Skeletal muscle satellite cell (primary cell): ENCODE results near the gene NTSR1.

Experiments used
- H3K27me3 ChIP-seq: 2 replicates; pipeline ENCODE4 v1.7.0; 2013; ENCODE audit warnings: low read length; ENCODE audit not compliant: control insufficient read depth, insufficient read depth
- H3K36me3 ChIP-seq: 2 replicates; pipeline ENCODE4 v1.7.0; 2013; ENCODE audit warnings: mild to moderate bottlenecking, control low read depth, low read length; ENCODE audit not compliant: insufficient read depth
- H3K4me1 ChIP-seq: 2 replicates; pipeline ENCODE4 v1.7.0; 2013; ENCODE audit warnings: low read length; ENCODE audit not compliant: control insufficient read depth, insufficient read depth
- H3K4me2 ChIP-seq: 2 replicates; pipeline ENCODE4 v1.7.0; 2013; ENCODE audit warnings: mild to moderate bottlenecking, low read length
- H3K4me3 ChIP-seq: 2 replicates; pipeline ENCODE4 v1.7.0; 2013; ENCODE audit warnings: low read length
- H3K9ac ChIP-seq: 2 replicates; pipeline ENCODE4 v1.7.0; 2013; ENCODE audit warnings: mild to moderate bottlenecking, low read depth, low read length, moderate library complexity
- H3K9me3 ChIP-seq: replicated peaks from 2 replicates; pipeline ENCODE4 v1.7.0; 2013; ENCODE audit warnings: mild to moderate bottlenecking, control low read depth, low read length

Gene NTSR1

GRCh38 chr20:62749851-62750445 lies 41.3 kb downstream of the NTSR1 start:
- no peak overlapping the region for H3K4me3 ChIP-seq
- H3K9me3 ChIP-seq: no peaks in the 10 kb centered on the region
- no peaks in the 10 kb centered on the region for H3K4me1 ChIP-seq
- no peak overlapping the region for H3K4me2 ChIP-seq
- peaks cover 56% of the 10 kb centered on the region for H3K27me3 ChIP-seq
- no peak overlapping the region for H3K9ac ChIP-seq
- no peaks in the 10 kb centered on the region for H3K36me3 ChIP-seq

GRCh38 chr20:62751551-62752150 lies 43.0 kb downstream of the NTSR1 start:
- Histone ChIP-seq H3K4me3 (no peak overlapping the region), H3K27me3 (peaks cover 51% of the 10 kb centered on the region), H3K9ac (no peak overlapping the region), H3K9me3 (no peaks in the 10 kb centered on the region), H3K36me3 (no peaks in the 10 kb centered on the region), H3K4me1 (no peaks in the 10 kb centered on the region), H3K4me2 (no peak overlapping the region)

GRCh38 chr20:62752181-62752670 lies 43.6 kb downstream of the NTSR1 start:
- Histone ChIP-seq H3K27me3 (peaks cover 53% of the 10 kb centered on the region), H3K36me3 (no peaks in the 10 kb centered on the region), H3K4me3 (no peak overlapping the region), H3K9me3 (no peaks in the 10 kb centered on the region), H3K9ac (no peak overlapping the region), H3K4me1 (no peaks in the 10 kb centered on the region), H3K4me2 (no peak overlapping the region)

DNA sequence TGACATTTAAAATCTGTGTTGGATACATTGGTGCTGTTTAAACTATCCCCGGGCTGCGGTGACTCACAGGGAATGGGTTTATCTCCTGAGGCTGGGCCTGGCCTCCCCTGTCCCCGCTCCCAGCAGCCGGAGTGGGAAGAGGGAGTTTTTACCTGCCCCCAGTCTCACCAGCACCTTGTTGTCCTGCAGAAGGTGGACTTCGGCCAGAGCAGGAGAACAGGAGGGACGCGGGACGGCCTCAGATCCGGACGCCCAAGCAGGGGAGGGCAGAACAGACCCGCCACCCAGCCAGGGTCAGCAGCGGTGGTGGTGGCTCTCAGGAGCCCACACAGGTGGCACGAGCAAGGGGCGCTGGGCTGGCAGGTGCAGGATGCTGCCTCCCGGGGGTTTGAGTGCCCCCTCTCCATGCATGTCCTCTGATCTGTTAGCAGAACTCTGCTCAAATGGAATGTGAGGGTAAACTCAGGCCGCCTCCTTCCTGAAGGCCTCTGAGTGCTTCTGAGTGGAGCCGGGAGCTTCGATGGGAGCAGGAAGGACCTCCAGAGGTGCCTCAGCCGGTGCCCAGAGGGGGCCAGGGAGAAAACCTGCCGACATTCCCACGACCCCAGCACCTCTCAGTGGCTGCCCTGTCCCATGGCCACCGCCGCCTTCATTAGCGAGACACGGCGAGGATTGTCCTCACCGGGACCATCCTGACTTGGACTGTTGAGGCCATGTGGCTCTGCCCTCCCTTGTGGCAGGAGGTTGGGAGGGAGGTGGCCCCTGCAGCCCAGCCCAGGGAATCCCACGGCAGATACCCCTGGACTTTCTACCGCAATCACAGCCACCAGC lies 44.2 kb downstream of the NTSR1 start:
- H3K4me3 ChIP-seq: no peak overlapping the region

GRCh38 chr20:62753626-62754025 lies 45.0 kb downstream of the NTSR1 start:
- Histone ChIP-seq H3K4me3 (no peak overlapping the region), H3K9me3 (no peaks in the 10 kb centered on the region), H3K4me1 (no peaks in the 10 kb centered on the region), H3K36me3 (no peaks in the 10 kb centered on the region), H3K4me2 (no peak overlapping the region), H3K27me3 (peaks cover 59% of the 10 kb centered on the region), H3K9ac (no peak overlapping the region)

More for the DNA sequence above, 44.2 kb downstream of the NTSR1 start:
- Histone ChIP-seq H3K27me3 (peaks cover 56% of the 10 kb centered on the region), H3K4me1 (no peaks in the 10 kb centered on the region), H3K36me3 (no peaks in the 10 kb centered on the region), H3K9ac (no peak overlapping the region), H3K9me3 (no peaks in the 10 kb centered on the region), H3K4me2 (no peak overlapping the region)

DNA sequence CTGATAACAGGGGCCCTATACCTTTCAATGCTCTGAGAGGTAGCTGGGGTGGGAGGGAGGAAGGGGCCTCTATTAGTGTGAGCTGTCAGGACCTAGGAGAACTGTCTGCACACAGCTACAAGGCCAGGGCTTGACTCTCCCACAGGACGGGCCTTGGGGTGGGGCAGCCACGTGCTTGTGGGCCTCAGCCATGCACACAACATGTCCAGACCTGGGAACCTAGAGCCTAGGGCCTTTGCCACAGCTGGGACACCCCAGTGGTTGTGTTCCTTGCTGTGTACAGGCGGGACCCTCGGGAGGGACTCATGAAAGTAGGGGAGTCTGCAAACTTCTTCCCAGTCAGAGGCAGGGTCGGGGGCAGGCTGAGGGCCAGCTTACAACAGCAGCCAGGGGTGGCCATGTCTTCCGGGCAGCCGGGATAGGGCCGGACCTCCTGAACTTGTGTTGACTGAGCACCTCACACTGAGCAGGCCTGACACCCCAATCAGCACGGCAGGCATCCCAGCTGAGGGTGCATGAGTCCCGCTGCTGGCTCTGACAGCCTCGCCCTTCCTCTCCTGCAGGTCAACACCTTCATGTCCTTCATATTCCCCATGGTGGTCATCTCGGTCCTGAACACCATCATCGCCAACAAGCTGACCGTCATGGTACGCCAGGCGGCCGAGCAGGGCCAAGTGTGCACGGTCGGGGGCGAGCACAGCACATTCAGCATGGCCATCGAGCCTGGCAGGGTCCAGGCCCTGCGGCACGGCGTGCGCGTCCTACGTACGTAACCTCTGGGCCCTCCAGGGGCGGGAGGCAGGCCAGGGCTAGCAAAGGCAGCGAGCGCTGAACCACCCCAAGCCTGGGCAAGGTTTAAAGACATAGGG lies 45.7 kb downstream of the NTSR1 start:
- Histone ChIP-seq H3K4me3 (no peak overlapping the region), H3K4me1 (no peaks in the 10 kb centered on the region), H3K27me3 (peaks cover 62% of the 10 kb centered on the region), H3K36me3 (no peaks in the 10 kb centered on the region), H3K9ac (no peak overlapping the region), H3K4me2 (no peak overlapping the region), H3K9me3 (no peaks in the 10 kb centered on the region)

- H3K4me1 ChIP-seq: no peaks in the 10 kb centered on the region
- no peaks in the 10 kb centered on the region for H3K36me3 ChIP-seq
- H3K9me3 ChIP-seq: no peaks in the 10 kb centered on the region
- H3K27me3 ChIP-seq: peaks cover 60% of the 10 kb centered on the region
- no peak overlapping the region for H3K4me2 ChIP-seq
- H3K9ac ChIP-seq: no peak overlapping the region
- H3K4me3 ChIP-seq: no peak overlapping the region
Measured at GRCh38 chr20:62754991-62755356, 46.3 kb downstream of the NTSR1 start.

DNA sequence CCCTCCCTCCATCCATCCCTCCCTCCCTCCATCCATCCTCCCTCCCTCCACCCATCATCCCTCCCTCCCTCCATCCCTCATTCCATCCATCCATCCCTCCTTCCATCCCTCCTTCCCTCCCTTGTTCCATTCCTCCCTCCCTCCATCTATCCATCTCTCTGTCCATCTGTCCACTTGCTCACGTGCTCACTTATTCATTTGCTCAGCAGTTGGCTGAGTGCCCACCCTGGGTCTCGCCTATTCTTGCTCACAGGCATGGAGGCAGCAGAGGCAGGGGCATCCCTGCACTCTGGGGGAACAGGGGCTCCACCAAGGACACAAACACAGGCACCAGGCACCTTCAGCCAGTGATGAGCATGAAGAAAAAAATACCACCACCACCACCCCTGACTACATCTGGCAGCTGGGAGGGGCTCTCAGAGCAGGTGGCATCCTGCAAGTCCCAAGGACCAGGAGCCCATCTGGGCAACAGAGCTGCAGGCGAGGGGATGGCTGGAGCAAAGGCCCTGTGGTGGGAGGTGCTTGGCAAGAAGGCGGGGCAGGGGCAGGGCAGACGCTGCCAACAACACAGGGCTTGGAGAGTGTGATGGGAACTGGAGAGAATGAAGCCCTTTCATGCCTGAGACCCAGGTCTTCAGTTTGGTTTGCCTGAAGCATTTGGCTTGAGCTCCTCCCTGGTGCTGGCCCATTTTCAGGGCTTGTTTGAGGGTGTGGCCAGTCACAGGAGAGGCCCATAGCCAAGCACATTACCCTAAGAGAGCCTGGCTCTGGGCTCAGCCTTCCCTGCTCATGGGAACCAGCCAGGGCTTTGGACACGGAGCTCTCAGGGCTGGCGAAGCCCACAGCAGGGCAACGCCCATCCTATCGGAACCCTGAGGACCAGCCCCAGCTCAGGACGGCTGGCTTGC lies 47.4 kb downstream of the NTSR1 start:
- Histone ChIP-seq H3K4me1 (no peaks in the 10 kb centered on the region), H3K4me2 (no peak overlapping the region), H3K9ac (no peak overlapping the region), H3K36me3 (no peaks in the 10 kb centered on the region), H3K4me3 (no peak overlapping the region), H3K27me3 (peaks cover 63% of the 10 kb centered on the region), H3K9me3 (no peaks in the 10 kb centered on the region)

DNA sequence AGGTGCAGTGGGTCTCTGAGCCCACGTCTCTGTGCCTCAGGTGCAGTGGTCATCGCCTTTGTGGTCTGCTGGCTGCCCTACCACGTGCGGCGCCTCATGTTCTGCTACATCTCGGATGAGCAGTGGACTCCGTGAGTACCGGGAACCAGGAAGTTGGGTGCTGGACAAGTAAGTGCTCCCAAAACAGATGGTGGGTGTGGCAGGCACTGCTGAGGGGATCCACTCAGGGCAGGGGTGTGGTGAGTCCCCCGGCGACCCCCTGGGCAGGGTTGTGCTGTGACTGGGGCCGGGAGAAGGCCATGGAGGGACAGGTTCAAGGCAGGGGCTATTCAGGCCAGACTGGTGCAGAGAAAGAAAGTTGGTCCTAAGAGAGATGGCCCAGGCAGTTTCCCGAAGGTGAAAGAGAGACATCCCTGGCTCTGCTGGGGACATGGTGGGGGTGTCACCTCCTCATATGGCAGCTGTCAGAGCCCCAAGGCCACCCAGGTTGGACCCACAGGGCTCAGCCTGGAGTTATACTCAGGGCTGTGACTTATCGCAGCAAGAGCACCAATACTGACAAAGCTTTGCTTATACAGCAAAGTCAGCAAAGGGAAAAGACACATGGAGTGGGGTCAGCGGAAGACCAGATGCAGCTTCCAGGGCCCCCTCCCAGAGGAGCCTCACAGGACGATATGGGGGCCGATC lies 49.7 kb downstream of the NTSR1 start:
- H3K36me3 ChIP-seq: no peaks in the 10 kb centered on the region
- no peak overlapping the region for H3K4me2 ChIP-seq
- no peaks in the 10 kb centered on the region for H3K4me1 ChIP-seq
- no peak overlapping the region for H3K4me3 ChIP-seq
- no peak overlapping the region for H3K9ac ChIP-seq
- H3K9me3 ChIP-seq: no peaks in the 10 kb centered on the region
- peaks cover 67% of the 10 kb centered on the region for H3K27me3 ChIP-seq

- no peaks in the 10 kb centered on the region for H3K9me3 ChIP-seq
- no peaks in the 10 kb centered on the region for H3K4me1 ChIP-seq
- H3K4me2 ChIP-seq: no peak overlapping the region
- no peak overlapping the region for H3K9ac ChIP-seq
- H3K36me3 ChIP-seq: no peaks in the 10 kb centered on the region
- H3K27me3 ChIP-seq: peaks cover 63% of the 10 kb centered on the region
- H3K4me3 ChIP-seq: no peak overlapping the region
Measured at GRCh38 chr20:62759981-62760431, 51.4 kb downstream of the NTSR1 start.
